ENCODE data around the gene AGXT. TPM values are rescaled to one million over a fixed set of nuclear protein-coding genes. Genes with fewer than 3 reads are reported as not detected.

The AGXT gene
- total RNA-seq, 1 donor from 2014 or later, result not detected

DNA sequence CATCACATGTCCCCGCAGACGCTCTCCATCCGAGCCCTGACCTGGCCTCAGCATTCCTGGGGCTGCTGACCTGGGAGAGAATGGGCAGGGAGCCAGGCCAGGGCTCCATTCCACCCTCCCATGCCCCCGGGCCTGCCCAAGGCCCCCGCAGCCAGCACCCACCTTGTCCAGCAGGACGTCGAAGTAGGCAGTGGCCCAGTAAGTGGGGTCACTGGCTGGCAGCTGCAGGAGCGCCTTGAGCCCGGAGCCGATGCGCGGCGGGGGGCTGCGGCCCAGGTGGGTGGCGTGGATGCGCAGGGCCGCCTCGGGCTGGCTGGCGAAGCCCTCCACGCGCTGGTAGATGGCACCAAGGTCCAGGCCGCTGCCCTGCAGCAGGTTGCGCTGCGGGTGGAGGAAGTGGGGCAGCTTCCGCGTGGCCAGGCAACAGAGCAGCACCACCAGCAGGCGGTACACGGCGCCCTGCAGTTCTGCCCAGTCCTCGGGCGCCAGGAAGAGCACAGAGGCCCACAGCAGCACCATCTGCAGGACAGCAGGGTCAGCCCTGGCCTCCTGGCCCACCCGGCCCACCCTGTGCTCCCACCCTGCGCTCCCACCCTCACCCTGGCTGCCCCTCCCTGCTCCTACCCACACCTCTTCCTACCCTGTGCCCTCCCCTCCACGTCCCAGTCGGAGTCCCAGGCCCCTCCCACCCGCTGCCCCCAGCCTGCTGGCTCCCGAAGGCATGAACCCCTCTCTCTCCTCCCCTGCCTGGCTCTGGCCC, 19.7 kb downstream of the AGXT start:
- no peak for DNase-seq (ENCODE audit: low spot score)
- Mint-ChIP-seq H3K36me3 (ENCODE audit: low read depth, unreplicated experiment) (peaks cover 4% of the 10 kb centered on the region), H3K9me3 (ENCODE audit: unreplicated experiment) (no peaks in the 10 kb centered on the region), H3K4me3 (ENCODE audit: unreplicated experiment) (no peak overlapping the region), H3K27ac (ENCODE audit: unreplicated experiment) (no peak overlapping the region), H3K4me1 (ENCODE audit: unreplicated experiment) (peaks cover 13% of the 10 kb centered on the region), H3K27me3 (ENCODE audit: unreplicated experiment) (peaks cover 7% of the 10 kb centered on the region)
- TF ChIP-seq, protein P1, sequence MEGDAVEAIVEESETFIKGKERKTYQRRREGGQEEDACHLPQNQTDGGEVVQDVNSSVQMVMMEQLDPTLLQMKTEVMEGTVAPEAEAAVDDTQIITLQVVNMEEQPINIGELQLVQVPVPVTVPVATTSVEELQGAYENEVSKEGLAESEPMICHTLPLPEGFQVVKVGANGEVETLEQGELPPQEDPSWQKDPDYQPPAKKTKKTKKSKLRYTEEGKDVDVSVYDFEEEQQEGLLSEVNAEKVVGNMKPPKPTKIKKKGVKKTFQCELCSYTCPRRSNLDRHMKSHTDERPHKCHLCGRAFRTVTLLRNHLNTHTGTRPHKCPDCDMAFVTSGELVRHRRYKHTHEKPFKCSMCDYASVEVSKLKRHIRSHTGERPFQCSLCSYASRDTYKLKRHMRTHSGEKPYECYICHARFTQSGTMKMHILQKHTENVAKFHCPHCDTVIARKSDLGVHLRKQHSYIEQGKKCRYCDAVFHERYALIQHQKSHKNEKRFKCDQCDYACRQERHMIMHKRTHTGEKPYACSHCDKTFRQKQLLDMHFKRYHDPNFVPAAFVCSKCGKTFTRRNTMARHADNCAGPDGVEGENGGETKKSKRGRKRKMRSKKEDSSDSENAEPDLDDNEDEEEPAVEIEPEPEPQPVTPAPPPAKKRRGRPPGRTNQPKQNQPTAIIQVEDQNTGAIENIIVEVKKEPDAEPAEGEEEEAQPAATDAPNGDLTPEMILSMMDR (IDR thresholded peaks at IDR 0.05; ENCODE audit: unreplicated experiment), result no peak

GRCh38 chr2:240888890-240889573, 20.4 kb downstream of the AGXT start:
- Mint-ChIP-seq H3K27ac (ENCODE audit: unreplicated experiment) (no peak overlapping the region), H3K36me3 (ENCODE audit: low read depth, unreplicated experiment) (peaks cover 4% of the 10 kb centered on the region), H3K4me1 (ENCODE audit: unreplicated experiment) (peaks cover 13% of the 10 kb centered on the region), H3K9me3 (ENCODE audit: unreplicated experiment) (no peaks in the 10 kb centered on the region), H3K27me3 (ENCODE audit: unreplicated experiment) (peaks cover 7% of the 10 kb centered on the region), H3K4me3 (ENCODE audit: unreplicated experiment) (no peak overlapping the region)
- no peak for DNase-seq (ENCODE audit: low spot score)
- TF ChIP-seq, protein P1 (IDR thresholded peaks at IDR 0.05; ENCODE audit: unreplicated experiment), result no peak

DNA sequence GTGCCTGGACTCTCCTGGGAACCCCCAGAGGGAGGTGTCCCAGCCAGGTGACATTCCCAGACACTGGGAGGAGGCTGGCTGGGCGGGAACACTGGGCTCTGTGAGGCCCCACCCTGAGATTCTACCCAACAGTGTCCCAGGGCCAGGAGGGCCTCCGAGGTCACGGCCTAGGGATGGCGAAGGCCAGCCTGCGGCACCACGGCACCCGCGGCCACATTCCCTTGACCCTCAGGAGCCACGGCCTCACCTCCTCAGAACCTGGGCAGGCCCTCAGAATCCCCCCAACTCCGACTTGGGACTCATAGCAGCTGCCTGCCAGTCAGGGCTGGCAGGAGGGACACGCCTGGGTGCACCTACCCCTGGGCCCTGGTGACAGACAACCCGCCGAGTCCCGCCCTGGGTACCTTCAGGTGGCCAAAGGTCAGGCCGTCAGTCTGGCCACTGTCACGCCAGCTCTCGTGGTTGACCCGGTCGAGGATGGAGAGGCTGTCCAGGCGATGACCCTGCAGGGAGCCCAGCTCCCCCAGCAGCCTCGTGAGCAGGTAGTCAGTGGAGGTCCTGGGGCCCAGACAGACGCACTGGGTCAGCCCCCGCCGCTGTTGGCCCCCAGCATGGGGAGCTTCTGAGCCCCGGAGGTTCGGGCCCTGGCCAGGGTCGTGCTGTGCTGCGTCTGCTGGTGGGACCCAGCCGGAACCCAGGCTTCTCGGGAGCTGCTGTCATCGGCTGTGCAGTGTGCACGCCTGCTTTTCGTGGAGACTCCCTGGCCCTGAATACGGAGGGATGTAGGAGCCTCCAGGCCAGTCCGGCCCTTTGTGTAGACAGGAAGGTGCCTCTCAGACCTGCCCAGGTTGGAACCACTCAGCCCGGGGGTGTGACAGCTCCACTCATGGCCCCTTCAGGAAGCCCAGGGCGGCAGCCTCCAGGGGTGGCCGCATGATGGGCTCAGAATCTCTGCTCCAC, 21.3 kb downstream of the AGXT start:
- Mint-ChIP-seq H3K27ac (ENCODE audit: unreplicated experiment) (no peak overlapping the region), H3K4me1 (ENCODE audit: unreplicated experiment) (peaks cover 13% of the 10 kb centered on the region), H3K4me3 (ENCODE audit: unreplicated experiment) (no peak overlapping the region), H3K9me3 (ENCODE audit: unreplicated experiment) (no peaks in the 10 kb centered on the region), H3K27me3 (ENCODE audit: unreplicated experiment) (peaks cover 7% of the 10 kb centered on the region), H3K36me3 (ENCODE audit: low read depth, unreplicated experiment) (peaks cover 4% of the 10 kb centered on the region)
- no peak for DNase-seq (ENCODE audit: low spot score)
- TF ChIP-seq, protein P1 (IDR thresholded peaks at IDR 0.05; ENCODE audit: unreplicated experiment), result no peak

DNA sequence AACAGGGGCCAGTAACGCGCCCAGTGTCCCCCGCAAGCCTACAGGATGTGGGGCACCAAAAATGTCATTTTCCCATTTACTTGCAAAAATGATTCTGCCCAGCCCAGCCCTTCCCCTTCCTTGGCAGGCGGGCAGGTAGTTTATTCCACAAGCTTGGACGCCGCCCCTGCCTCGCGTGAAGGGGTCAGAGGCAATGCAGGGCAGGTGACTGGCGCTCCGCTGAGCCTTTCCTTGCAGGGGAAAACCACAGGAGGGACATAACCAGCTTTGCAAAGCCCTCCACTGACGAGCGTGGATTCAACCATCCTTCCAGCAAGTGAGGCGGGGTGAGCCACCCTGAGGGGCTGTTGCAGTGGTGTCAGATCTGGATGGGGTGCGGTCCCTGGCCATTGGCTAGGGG, 22.1 kb downstream of the AGXT start:
- H3K4me3 Mint-ChIP-seq (ENCODE audit: unreplicated experiment), result no peak overlapping the region
- no peak for DNase-seq (ENCODE audit: low spot score)
- H3K27ac Mint-ChIP-seq (ENCODE audit: unreplicated experiment), result no peak overlapping the region
- H3K36me3 Mint-ChIP-seq (ENCODE audit: low read depth, unreplicated experiment), result peaks cover 3% of the 10 kb centered on the region
- H3K27me3 Mint-ChIP-seq (ENCODE audit: unreplicated experiment), result peaks cover 6% of the 10 kb centered on the region
- H3K4me1 Mint-ChIP-seq (ENCODE audit: unreplicated experiment), result peaks cover 8% of the 10 kb centered on the region
- no peaks in the 10 kb centered on the region for H3K9me3 Mint-ChIP-seq (ENCODE audit: unreplicated experiment)
- TF ChIP-seq, protein P1 (IDR thresholded peaks at IDR 0.05; ENCODE audit: unreplicated experiment), result no peak
